T-helper 2 cell treated with Interferon-gamma antibody and Interleukin-4, amounts not matched to agents 5 μg/mL and 100 μg/mL, for 36 hours (primary cell): ENCODE results near the gene KIF1A.

Source experiments
- DNase-seq: peaks from one replicate; pipeline ENCODE4 v3.0.0; 2021; ENCODE audit warnings: low spot score
- H3K27ac Mint-ChIP-seq: one replicate; pipeline ENCODE4 v1.8.0; 2021; ENCODE audit warnings: mild to moderate bottlenecking, mixed read lengths
- H3K27me3 Mint-ChIP-seq: one replicate; pipeline ENCODE4 v1.8.0; 2021; ENCODE audit warnings: low read depth, mixed read lengths
- H3K36me3 Mint-ChIP-seq: one replicate; pipeline ENCODE4 v1.8.0; 2021; ENCODE audit warnings: low read depth, mixed read lengths
- H3K4me1 Mint-ChIP-seq: one replicate; pipeline ENCODE4 v1.8.0; 2021; ENCODE audit warnings: low read depth, mixed read lengths
- H3K4me3 Mint-ChIP-seq: one replicate; pipeline ENCODE4 v1.8.0; 2022; ENCODE audit warnings: mild to moderate bottlenecking, moderate library complexity, mixed read lengths
- H3K9me3 Mint-ChIP-seq: one replicate; pipeline ENCODE4 v1.8.0; 2021; ENCODE audit warnings: mixed read lengths

The KIF1A gene

DNA sequence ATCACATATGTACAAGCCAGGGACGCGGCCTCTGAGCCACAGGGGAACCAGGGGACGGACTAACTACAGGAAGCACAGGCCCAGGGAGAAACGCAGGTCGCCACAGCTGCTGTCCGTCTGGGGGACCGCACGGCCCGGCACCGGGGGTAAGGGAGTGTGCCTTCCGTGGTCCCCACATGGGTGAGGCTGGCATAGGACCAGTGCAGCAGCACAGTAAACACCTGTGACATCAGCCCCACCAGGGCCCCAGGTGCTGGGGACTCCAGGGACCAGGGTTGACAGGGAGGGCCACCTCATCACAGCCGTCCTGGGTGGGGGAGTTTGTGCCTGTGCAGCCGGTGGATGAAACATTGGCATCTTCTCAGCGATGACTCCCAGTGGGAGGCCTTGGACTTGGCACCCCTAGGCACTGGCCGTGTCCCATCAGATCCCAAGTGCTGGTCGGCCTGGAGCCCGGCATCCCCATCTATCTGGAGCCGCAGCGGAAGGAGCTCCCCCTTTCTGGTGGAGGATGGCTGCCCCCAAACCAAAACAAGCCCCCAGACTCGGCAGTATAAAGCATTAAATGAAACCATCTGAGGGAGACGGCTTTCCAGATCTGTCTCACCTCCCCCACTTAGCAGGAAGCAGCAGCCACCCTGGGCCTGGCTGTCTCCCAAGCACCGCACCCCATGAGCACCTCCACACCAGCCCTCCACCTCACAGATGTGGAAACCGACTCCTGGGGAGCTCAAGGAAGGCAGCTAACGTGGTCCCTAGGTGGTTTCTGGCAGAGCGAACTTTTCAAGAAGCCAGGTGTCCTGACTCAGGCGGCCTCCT is 105.9 kb downstream of the KIF1A start:
- Mint-ChIP-seq H3K27me3 (peaks cover 3% of the 10 kb centered on the region), H3K4me3 (no peak overlapping the region), H3K27ac (no peak overlapping the region)

DNA sequence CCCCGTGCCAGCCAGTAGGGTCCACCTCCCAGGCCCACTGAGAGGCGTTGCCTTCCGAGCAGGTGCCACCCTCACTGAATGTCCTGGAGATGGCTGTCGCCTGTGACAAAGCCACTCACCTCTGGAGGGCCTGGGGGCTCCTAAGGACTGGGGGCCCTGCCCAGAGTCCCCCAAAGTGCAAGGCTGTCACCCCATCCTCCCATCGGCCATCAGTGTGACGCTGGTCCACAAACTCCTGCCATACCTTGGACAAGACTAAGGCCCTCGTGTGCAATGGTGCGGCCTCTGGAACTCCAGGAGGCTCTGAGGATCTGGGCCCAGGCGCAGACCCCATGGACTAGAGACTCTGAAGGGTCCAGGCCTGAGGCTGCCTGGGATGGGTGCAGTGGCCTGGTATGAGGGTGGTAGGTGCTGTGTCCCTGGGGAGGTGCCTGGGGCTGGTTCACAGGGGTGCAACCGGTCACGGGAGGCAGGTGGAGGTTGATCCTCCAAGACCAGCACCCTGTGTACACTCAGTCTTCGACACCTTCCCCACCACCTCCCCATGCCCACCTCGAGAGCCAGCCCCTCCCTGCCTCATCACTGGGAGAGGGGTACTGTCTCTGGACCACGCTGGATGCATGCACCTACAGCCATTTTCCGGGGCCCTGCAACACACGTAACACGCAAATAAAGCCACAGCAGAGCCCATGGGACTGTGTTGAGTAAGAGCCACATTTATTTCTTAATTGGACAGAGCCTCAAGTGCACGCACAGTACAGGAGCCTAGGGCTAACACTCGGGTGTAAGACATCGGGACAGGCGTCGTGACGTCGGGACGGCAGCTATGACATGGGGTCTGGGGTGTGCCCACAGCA is 106.7 kb downstream of the KIF1A start:
- Mint-ChIP-seq H3K4me3 (no peak overlapping the region), H3K27me3 (peaks cover 6% of the 10 kb centered on the region), H3K9me3 (no peaks in the 10 kb centered on the region), H3K36me3 (no peaks in the 10 kb centered on the region), H3K4me1 (no peaks in the 10 kb centered on the region), H3K27ac (no peak overlapping the region)
- no peak for DNase-seq

More for the DNA sequence above, 105.9 kb downstream of the KIF1A start:
- DNase-seq, result no peak
- Mint-ChIP-seq H3K4me1 (no peaks in the 10 kb centered on the region), H3K36me3 (no peaks in the 10 kb centered on the region), H3K9me3 (no peaks in the 10 kb centered on the region)

GRCh38 chr2:240712121-240712520 is 107.9 kb downstream of the KIF1A start:
- Mint-ChIP-seq H3K27ac (no peak overlapping the region), H3K9me3 (no peaks in the 10 kb centered on the region), H3K27me3 (peaks cover 10% of the 10 kb centered on the region), H3K36me3 (no peaks in the 10 kb centered on the region), H3K4me3 (no peak overlapping the region), H3K4me1 (no peaks in the 10 kb centered on the region)
- DNase-seq, result no peak

DNA sequence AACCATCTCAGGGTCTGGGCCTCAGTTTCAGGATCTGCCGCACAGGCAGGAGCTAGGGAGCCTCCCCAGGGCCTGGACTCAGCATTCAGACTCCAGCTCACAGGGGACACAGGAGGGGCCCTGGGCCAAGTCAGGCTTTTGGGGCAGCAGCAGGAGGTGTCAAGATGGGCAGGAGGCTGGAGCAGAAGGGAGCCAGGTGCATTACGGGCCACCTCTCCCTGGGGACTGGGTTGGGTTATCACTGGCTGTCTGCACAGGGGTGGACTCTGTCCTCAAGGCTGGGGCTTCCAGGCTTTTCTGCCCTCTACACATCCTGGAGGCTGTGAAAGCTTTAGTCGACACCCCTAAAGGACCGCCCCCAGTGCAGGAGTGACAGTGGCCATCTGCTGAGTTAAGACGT is 108.3 kb downstream of the KIF1A start:
- no peak overlapping the region for H3K4me3 Mint-ChIP-seq
- H3K27me3 Mint-ChIP-seq, result peaks cover 10% of the 10 kb centered on the region
- H3K36me3 Mint-ChIP-seq, result no peaks in the 10 kb centered on the region
- H3K27ac Mint-ChIP-seq, result no peak overlapping the region
- no peak for DNase-seq
- no peaks in the 10 kb centered on the region for H3K9me3 Mint-ChIP-seq
- no peaks in the 10 kb centered on the region for H3K4me1 Mint-ChIP-seq

DNA sequence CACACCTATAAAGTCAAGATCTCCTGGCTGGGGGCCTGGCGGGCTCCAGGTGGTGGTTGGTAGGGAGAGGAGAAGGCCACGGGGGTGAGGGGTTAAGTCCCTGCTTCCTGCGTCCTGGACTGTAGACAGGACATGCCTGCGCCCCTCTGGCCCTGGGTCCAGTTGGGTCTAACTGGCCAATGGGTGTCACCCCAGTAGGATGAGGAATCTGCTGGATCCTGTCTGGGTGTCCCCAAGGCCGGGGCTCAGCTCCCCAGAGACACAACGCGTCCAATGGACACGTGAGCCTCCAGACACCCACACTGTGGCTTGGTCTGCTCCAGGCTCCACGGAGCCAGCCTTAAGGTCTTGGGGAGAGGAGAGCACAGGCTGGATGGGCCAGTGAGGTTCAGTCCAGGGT is 108.7 kb downstream of the KIF1A start:
- H3K27ac Mint-ChIP-seq, result no peak overlapping the region
- H3K36me3 Mint-ChIP-seq, result no peaks in the 10 kb centered on the region
- no peak overlapping the region for H3K4me3 Mint-ChIP-seq
- peaks cover 13% of the 10 kb centered on the region for H3K27me3 Mint-ChIP-seq
- no peak for DNase-seq
- no peaks in the 10 kb centered on the region for H3K9me3 Mint-ChIP-seq
- H3K4me1 Mint-ChIP-seq, result no peaks in the 10 kb centered on the region

- no peaks in the 10 kb centered on the region for H3K36me3 Mint-ChIP-seq
- no peak overlapping the region for H3K27ac Mint-ChIP-seq
- no peak overlapping the region for H3K4me3 Mint-ChIP-seq
- peaks cover 27% of the 10 kb centered on the region for H3K27me3 Mint-ChIP-seq
- no peak for DNase-seq
- peaks cover 10% of the 10 kb centered on the region for H3K4me1 Mint-ChIP-seq
- H3K9me3 Mint-ChIP-seq, result no peaks in the 10 kb centered on the region
Measured at GRCh38 chr2:240708457-240708856, 111.6 kb downstream of the KIF1A start.

- Mint-ChIP-seq H3K9me3 (no peaks in the 10 kb centered on the region), H3K4me1 (peaks cover 10% of the 10 kb centered on the region), H3K36me3 (no peaks in the 10 kb centered on the region), H3K27me3 (peaks cover 30% of the 10 kb centered on the region), H3K27ac (no peak overlapping the region), H3K4me3 (no peak overlapping the region)
- no peak for DNase-seq
Measured at GRCh38 chr2:240707821-240708220, 112.2 kb downstream of the KIF1A start.

DNA sequence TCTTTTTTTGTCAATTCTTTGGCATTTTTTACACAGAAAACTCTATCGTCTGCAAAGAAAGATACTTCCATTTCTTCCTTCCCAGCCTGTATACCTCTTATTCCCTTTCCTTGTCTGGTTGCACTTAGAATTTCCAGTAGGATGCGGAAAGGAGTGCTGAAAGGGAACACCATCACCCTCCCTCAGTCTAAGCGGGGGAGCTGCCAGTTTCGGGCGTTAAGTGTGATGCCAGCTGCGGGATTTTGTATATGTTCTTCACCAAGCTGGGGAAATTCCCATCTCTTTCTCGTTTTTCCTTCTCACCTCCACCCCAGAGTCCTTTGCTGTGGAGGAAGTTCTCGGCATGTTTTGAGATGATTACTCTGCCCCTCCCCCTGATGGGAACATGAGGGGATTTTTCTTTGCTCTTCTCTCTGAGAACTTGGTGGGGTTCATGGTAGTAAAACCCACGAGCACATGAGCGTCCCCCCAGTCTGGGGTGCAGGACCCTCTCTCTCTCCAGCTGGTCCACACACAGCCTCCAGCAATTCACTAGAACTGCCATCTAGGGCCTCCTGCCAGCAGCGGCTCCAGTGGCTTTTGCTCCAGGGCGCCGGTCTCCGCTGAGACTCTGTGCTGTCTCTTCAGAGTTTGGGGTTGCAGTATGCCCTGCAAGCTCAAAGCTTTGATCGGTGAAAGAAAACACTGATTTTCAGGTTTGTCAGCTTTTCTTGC is 112.8 kb downstream of the KIF1A start:
- Mint-ChIP-seq H3K27me3 (peaks cover 30% of the 10 kb centered on the region), H3K9me3 (no peaks in the 10 kb centered on the region), H3K36me3 (no peaks in the 10 kb centered on the region), H3K4me3 (no peak overlapping the region), H3K4me1 (peaks cover 10% of the 10 kb centered on the region), H3K27ac (no peak overlapping the region)
- DNase-seq, result no peak

GRCh38 chr2:240705204-240705791 is 114.7 kb downstream of the KIF1A start:
- peaks cover 30% of the 10 kb centered on the region for H3K27me3 Mint-ChIP-seq

GRCh38 chr2:240704651-240705050 is 115.4 kb downstream of the KIF1A start:
- H3K9me3 Mint-ChIP-seq, result no peaks in the 10 kb centered on the region
- peak; percentile 10 for DNase-seq

More at GRCh38 chr2:240705204-240705791, 114.7 kb downstream of the KIF1A start:
- Mint-ChIP-seq H3K36me3 (no peaks in the 10 kb centered on the region), H3K9me3 (no peaks in the 10 kb centered on the region), H3K4me3 (peak overlapping the region; percentile 33), H3K27ac (no peak overlapping the region), H3K4me1 (peaks cover 10% of the 10 kb centered on the region)
- DNase-seq, result no peak

DNA sequence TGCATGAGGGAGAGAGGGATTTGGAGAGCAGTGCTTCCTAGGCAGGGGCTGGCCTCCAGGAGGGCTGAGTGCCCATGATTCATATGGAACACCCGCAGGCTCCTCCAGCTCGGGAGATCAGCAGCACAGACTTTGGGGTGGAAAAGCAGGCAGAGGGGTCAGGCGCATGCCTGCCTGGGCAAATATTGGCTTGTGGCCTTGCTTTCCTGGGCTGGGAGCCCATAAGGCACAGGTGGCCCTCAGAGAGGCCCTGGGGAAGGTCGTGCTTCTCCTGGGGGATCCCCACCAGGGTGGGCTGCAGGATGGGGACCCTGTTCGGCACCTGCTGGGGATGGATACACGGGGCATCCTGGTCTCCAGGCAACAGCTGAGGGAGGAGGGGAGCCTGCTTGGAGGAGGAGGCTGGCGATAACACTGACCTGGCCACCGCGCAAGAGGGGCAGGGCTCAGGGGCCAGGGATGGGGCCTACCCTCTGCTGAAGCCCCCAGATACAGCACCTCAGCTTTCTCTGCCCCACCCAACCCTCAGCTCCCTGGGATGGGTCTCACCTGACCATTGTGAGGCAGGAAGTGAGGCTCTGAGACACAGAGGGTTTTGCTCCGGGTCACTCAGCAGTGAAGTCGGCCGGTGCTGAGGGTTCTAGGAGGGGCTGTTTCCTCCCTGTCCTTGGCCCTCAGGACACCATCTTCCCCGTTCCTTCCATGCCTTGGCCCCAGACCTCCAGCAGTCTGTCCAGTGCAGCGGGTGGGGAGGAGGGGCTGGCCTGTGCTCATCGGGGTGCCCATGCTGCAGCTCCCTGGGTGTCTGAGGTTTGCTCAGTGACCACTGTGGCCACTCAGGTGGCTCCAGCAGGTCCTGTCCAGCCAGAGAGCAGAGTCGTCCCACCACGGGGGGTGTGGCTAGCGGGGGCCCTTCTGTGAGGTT is 116.3 kb downstream of the KIF1A start:
- H3K36me3 Mint-ChIP-seq, result no peaks in the 10 kb centered on the region

More at GRCh38 chr2:240704651-240705050, 115.4 kb downstream of the KIF1A start:
- Mint-ChIP-seq H3K36me3 (no peaks in the 10 kb centered on the region), H3K4me1 (peaks cover 10% of the 10 kb centered on the region), H3K27ac (no peak overlapping the region), H3K4me3 (peak overlapping the region; percentile 33), H3K27me3 (peaks cover 30% of the 10 kb centered on the region)

GRCh38 chr2:240702640-240703011 is 117.4 kb downstream of the KIF1A start:
- Mint-ChIP-seq H3K27me3 (peaks cover 20% of the 10 kb centered on the region), H3K9me3 (no peaks in the 10 kb centered on the region), H3K27ac (no peak overlapping the region), H3K36me3 (no peaks in the 10 kb centered on the region), H3K4me3 (no peak overlapping the region), H3K4me1 (peaks cover 10% of the 10 kb centered on the region)
- no peak for DNase-seq

More for the DNA sequence above, 116.3 kb downstream of the KIF1A start:
- no peaks in the 10 kb centered on the region for H3K9me3 Mint-ChIP-seq
- no peak overlapping the region for H3K4me3 Mint-ChIP-seq
- H3K4me1 Mint-ChIP-seq, result peaks cover 10% of the 10 kb centered on the region
- H3K27me3 Mint-ChIP-seq, result peaks cover 28% of the 10 kb centered on the region
- no peak overlapping the region for H3K27ac Mint-ChIP-seq
- DNase-seq, result no peak
